A549 (cell line): Measurements from ENCODE around the gene TMEM217. TPM values are rescaled to one million over a fixed set of nuclear protein-coding genes. Genes with fewer than 3 reads are reported as not detected.

Experiments used
- ATAC-seq, 2 experiments: fragments of 200-7000 bp in 1 of 2; fragments of >200 bp in 1 of 2; cut with Nextera tagmentation in 1 of 2; cut with Tn5 transposase in 1 of 2; 3 replicates each; pipeline versions ENCODE4 v1.8.0 to v1.9.1; 2018 to 2020; ENCODE audit warnings: mild to moderate bottlenecking in 1 of 2, moderate library complexity in 1 of 2
- CTCF ChIA-PET: fragments of 300-600 bp; sonication (Branson Sonifier 250); formaldehyde crosslinking; extraction: SDS; loops from one replicate; lab custom pipeline; 2021; ENCODE audit warnings: antibody characterized with exemption, inconsistent platforms; lab: Yijun Ruan, JAX
- POLR2A ChIA-PET: fragments of 350-600 bp; formaldehyde crosslinking; extraction: SDS; loops from one replicate; lab custom pipeline; 2021; ENCODE audit warnings: antibody characterized with exemption, inconsistent platforms; lab: Yijun Ruan, JAX
- DNase-seq, 2 experiments: peaks; one replicate each; pipeline versions ENCODE4 v3.0.0 to v3.0.0-alpha.2; 2011 to 2016; ENCODE audit warnings: low read depth in 1 of 2, low spot score in 1 of 2
- FAIRE-seq: peaks from 2 replicates; lab custom pipeline; 2011; peaks lifted over from hg19 to GRCh38; lab: Jason Lieb, UNC
- H3K27ac ChIP-seq, 2 experiments: fragments of >200 bp; sonication (Bioruptor Twin); formaldehyde crosslinking; 3 replicates each; pipeline ENCODE4 v1.5.1; 2016 to 2017
- H3K4me1 ChIP-seq: fragments of >200 bp; sonication (Bioruptor Twin); formaldehyde crosslinking; 3 replicates; pipeline ENCODE4 v1.6.1; 2016
- H3K4me2 ChIP-seq: fragments of >200 bp; sonication (Bioruptor Twin); formaldehyde crosslinking; 3 replicates; pipeline ENCODE4 v1.6.1; 2016
- H3K4me3 ChIP-seq: fragments of >200 bp; sonication (Bioruptor Twin); formaldehyde crosslinking; 3 replicates; pipeline ENCODE4 v1.5.1; 2016
- H3K9me3 ChIP-seq: fragments of >200 bp; sonication (Bioruptor Twin); formaldehyde crosslinking; 3 replicates; pipeline ENCODE4 v1.6.1; 2016
- BCL3 ChIP-seq: fragments of >200 bp; sonication (Bioruptor Twin); formaldehyde crosslinking; IDR thresholded peaks from 3 replicates; pipeline ENCODE4 v1.6.1; 2016
- CBX8 ChIP-seq: fragments of 200-600 bp; sonication (generic); IDR thresholded peaks from 2 replicates; pipeline ENCODE4 v1.6.1; 2016
- CEBPB ChIP-seq, 2 experiments: fragments of >200 bp in 1 of 2; sonication (Bioruptor Twin) in 1 of 2; formaldehyde crosslinking in 1 of 2; IDR thresholded peaks; 2 replicates each; pipeline ENCODE4 v1.6.1; 2012 to 2016
- CHD4 ChIP-seq: fragments of 200-600 bp; sonication (generic); IDR thresholded peaks from 2 replicates; pipeline ENCODE4 v1.6.1; 2016; ENCODE audit warnings: antibody characterized with exemption, mild to moderate bottlenecking, borderline replicate concordance
- CTCF ChIP-seq: fragments of >200 bp; sonication (Bioruptor Twin); formaldehyde crosslinking; IDR thresholded peaks from 3 replicates; pipeline ENCODE4 v1.5.1; 2016
- EHMT2 ChIP-seq: fragments of 200-600 bp; sonication (generic); IDR thresholded peaks from 2 replicates; pipeline ENCODE4 v1.6.1; 2016; ENCODE audit warnings: antibody characterized with exemption, low read depth, mild to moderate bottlenecking, moderate library complexity
- EP300 ChIP-seq, 2 experiments: fragments of >200 bp; sonication (Bioruptor Twin); formaldehyde crosslinking; IDR thresholded peaks; 2 replicates in 1 of 2; 3 replicates in 1 of 2; pipeline ENCODE4 v1.6.1; 2016 to 2017
- FOSL2 ChIP-seq, 2 experiments: fragments of 450-650 bp in 1 of 2; fragments of >200 bp in 1 of 2; sonication (Bioruptor Twin) in 1 of 2; formaldehyde crosslinking; IDR thresholded peaks; 2 replicates each; pipeline versions ENCODE4 v1.5.0 to v1.6.1; 2016 to 2020; ENCODE audit warnings: mild to moderate bottlenecking in 1 of 2, moderate library complexity in 1 of 2
- FOXS1 ChIP-seq: fragments of 250-450 bp; sonication (Bioruptor Pico); IDR thresholded peaks from 2 replicates; pipeline ENCODE4 v1.5.0; 2020; ENCODE audit warnings: mild to moderate bottlenecking, moderate library complexity
- GATA3 ChIP-seq: IDR thresholded peaks from 2 replicates; pipeline ENCODE4 v1.6.1; 2012; ENCODE audit warnings: borderline replicate concordance
- HES2 ChIP-seq: fragments of >200 bp; sonication (Bioruptor Twin); formaldehyde crosslinking; IDR thresholded peaks from 2 replicates; pipeline ENCODE4 v1.6.1; 2016
- HEYL ChIP-seq: fragments of 250-450 bp; sonication (Bioruptor Pico); IDR thresholded peaks from 2 replicates; pipeline ENCODE4 v1.8.0; 2021; ENCODE audit warnings: mild to moderate bottlenecking, moderate library complexity
- HMGXB4 ChIP-seq: fragments of 250-450 bp; sonication (Bioruptor Pico); IDR thresholded peaks from 2 replicates; pipeline ENCODE4 v1.5.0; 2021; ENCODE audit warnings: mild to moderate bottlenecking, moderate library complexity, borderline replicate concordance
- HOXA7 ChIP-seq: fragments of 250-450 bp; sonication (Bioruptor Pico); IDR thresholded peaks from 2 replicates; pipeline ENCODE4 v1.5.0; 2020; ENCODE audit warnings: mild to moderate bottlenecking, moderate library complexity
- JUN ChIP-seq, 2 experiments: fragments of >200 bp; sonication (Bioruptor Twin); formaldehyde crosslinking; IDR thresholded peaks; 2 replicates in 1 of 2; 3 replicates in 1 of 2; pipeline ENCODE4 v1.6.1; 2016 to 2017
- JUNB ChIP-seq: fragments of >200 bp; sonication (Bioruptor Twin); formaldehyde crosslinking; IDR thresholded peaks from 2 replicates; pipeline ENCODE4 v1.6.1; 2016
- KDM5A ChIP-seq: fragments of 200-600 bp; sonication (generic); IDR thresholded peaks from 2 replicates; pipeline ENCODE4 v1.6.1; 2016; ENCODE audit warnings: antibody characterized with exemption, mild to moderate bottlenecking
- MAX ChIP-seq: IDR thresholded peaks from 2 replicates; pipeline ENCODE4 v1.6.1; 2012
- NFE2L2 ChIP-seq: fragments of 150-350 bp; conservative IDR thresholded peaks from 2 replicates; pipeline ENCODE4 v1.6.1; 2014; ENCODE audit warnings: low read length
- NPAS2 ChIP-seq: fragments of 250-450 bp; sonication (Bioruptor Pico); IDR thresholded peaks from 2 replicates; pipeline ENCODE4 v1.8.0; 2022; ENCODE audit warnings: mild to moderate bottlenecking, moderate library complexity, borderline replicate concordance
- NR3C1 ChIP-seq: fragments of >200 bp; sonication (Bioruptor Twin); formaldehyde crosslinking; IDR thresholded peaks from 3 replicates; pipeline ENCODE4 v1.6.1; 2017
- PHF8 ChIP-seq: fragments of 200-600 bp; sonication (generic); IDR thresholded peaks from 2 replicates; pipeline ENCODE4 v1.6.1; 2016; ENCODE audit warnings: low read depth, mild to moderate bottlenecking, antibody characterized with exemption, moderate library complexity, borderline replicate concordance
- POLR2AphosphoS2 ChIP-seq: conservative IDR thresholded peaks from 2 replicates; pipeline ENCODE4 v1.6.1; 2012; ENCODE audit warnings: low read length, improper control_type of control experiment, inconsistent platforms
- RNF2 ChIP-seq: fragments of 200-600 bp; sonication (generic); IDR thresholded peaks from 2 replicates; pipeline ENCODE4 v1.6.1; 2016; ENCODE audit warnings: low read depth, mild to moderate bottlenecking, antibody characterized with exemption, moderate library complexity, borderline replicate concordance
- SMC3 ChIP-seq: fragments of >200 bp; sonication (Bioruptor Twin); formaldehyde crosslinking; IDR thresholded peaks from 3 replicates; pipeline ENCODE4 v1.6.1; 2018; ENCODE audit warnings: inconsistent platforms
- TP53 ChIP-seq: fragments of 250-450 bp; sonication (Bioruptor Pico); IDR thresholded peaks from 2 replicates; pipeline ENCODE4 v1.5.0; 2021; ENCODE audit warnings: mild to moderate bottlenecking, moderate library complexity
- ZFP36 ChIP-seq: fragments of 450-650 bp; IDR thresholded peaks from 2 replicates; pipeline ENCODE4 v1.6.1; 2014; ENCODE audit warnings: borderline replicate concordance; ENCODE audit not compliant: partially characterized antibody
- ZNF302 ChIP-seq: fragments of 250-450 bp; sonication (Bioruptor Pico); IDR thresholded peaks from 2 replicates; pipeline ENCODE4 v1.9.0; 2021; ENCODE audit warnings: inconsistent platforms, mild to moderate bottlenecking, moderate library complexity
- WGBS: methylation state at CpG from one replicate; pipeline ENCODE4 v1.1.6; 2017; ENCODE audit errors: missing lambda C conversion rate; 5-methylcytosine and 5-hydroxymethylcytosine counted together
- polyA plus RNA-seq, 4 experiments: library from polyadenylated mRNA; depleted of rRNA in 3 of 4; stranded (reverse); fragments of >200 nt; fragmentation: RNase III in 1 of 4; extraction: RNeasy Plus Mini Kit Qiagen cat#74134 plus additional on column Dnase treatment in 1 of 4; gene quantifications; 2 replicates in 3 of 4; 3 replicates in 1 of 4; pipeline ENCODE4 v1.2.3, GENCODE V29; 2011 to 2017

Gene TMEM217
- polyA plus RNA-seq, 2 of the 4 experiments (the other 2 are of a cell fraction): 0.59 to 1.6 TPM

- Histone ChIP-seq H3K9me3 (no peaks in the 10 kb centered on the region), H3K4me1 (peaks cover 59% of the 10 kb centered on the region)
- POLR2A ChIA-PET: no interaction called here
- no peak for FAIRE-seq
- WGBS: 41% methylated on average over 6 of the region's 6 CpGs
- TF ChIP-seq CEBPB (IDR thresholded peaks at IDR 0.05): peak in 1 of 2 experiments; percentile 63; a peak in 2 of 4 replicates
- TF ChIP-seq FOXS1 (CRISPR knock-in tag): peak; percentile 70; the same call in 1 of the 2 replicates
- no peak for TF ChIP-seq RNF2
- TF ChIP-seq EP300 (IDR thresholded peaks at IDR 0.05): peak in 1 of 2 experiments; percentile 55; a peak in 1 of 5 replicates
- no peak for TF ChIP-seq HMGXB4 (CRISPR knock-in tag)
- TF ChIP-seq FOSL2 (IDR thresholded peaks at IDR 0.05): no peak
- no peak for TF ChIP-seq FOSL2 (CRISPR knock-in tag; IDR thresholded peaks at IDR 0.05)
- TF ChIP-seq NFE2L2: no peak
- TF ChIP-seq NR3C1: no peak
- peak; percentile 52; the same call in 1 of the 2 replicates for TF ChIP-seq JUNB
- no peak for TF ChIP-seq ZNF302
- TF ChIP-seq GATA3: peak; percentile 70; the same call in 1 of the 2 replicates
- peak; percentile 94; the same call in 1 of the 2 replicates for TF ChIP-seq TP53 (CRISPR knock-in tag)
- no peak for TF ChIP-seq CBX8
- TF ChIP-seq MAX: peak; percentile 62
- no peak for TF ChIP-seq KDM5A
- TF ChIP-seq JUN (IDR thresholded peaks at IDR 0.05): peak; percentile 55 to 68; a peak in 3 of 5 replicates
- no peak for TF ChIP-seq ZFP36
- 0 out of 3 replicates have a peak, but pooled peaks have one; percentile 47 for TF ChIP-seq BCL3
- TF ChIP-seq CHD4: no peak
- TF ChIP-seq, all 56 proteins: peak for 9
- DNase-seq: peak in 1 of 2 experiments; percentile 97
- CTCF ChIA-PET: interaction anchor here (0.6 to 1.4 kb wide), 4 partner anchors 10 to 63 kb away, joined by 3 to 6 read pairs (median 4); no protein-coding TSS in a partner anchor
- Histone ChIP-seq H3K4me2 (peak overlapping the region; percentile 59), H3K27ac (peak overlapping the region; percentile 93 to 94), H3K4me3 (no peak overlapping the region)
- ATAC-seq: peak; percentile 73 to 75
Measured at GRCh38 chr6:37244430-37245310, 13.3 kb downstream of the TMEM217 start.

GRCh38 chr6:37243816-37244370 is 14.1 kb downstream of the TMEM217 start:
- CTCF ChIA-PET: interaction anchor here (1.3 kb wide), 2 partner anchors 13 to 36 kb away, joined by 4 read pairs; no protein-coding TSS in a partner anchor
- FAIRE-seq: no peak
- no peak for TF ChIP-seq NR3C1
- TF ChIP-seq PHF8: no peak
- TF ChIP-seq CTCF: no peak
- TF ChIP-seq NPAS2 (CRISPR knock-in tag): no peak
- no peak for TF ChIP-seq HOXA7 (CRISPR knock-in tag)
- no peak for TF ChIP-seq KDM5A
- no peak for TF ChIP-seq SMC3
- TF ChIP-seq HES2: no peak
- no peak for TF ChIP-seq EHMT2
- no peak for TF ChIP-seq POLR2AphosphoS2
- no peak for TF ChIP-seq RNF2
- no peak for TF ChIP-seq CHD4
- no peak for TF ChIP-seq HEYL (CRISPR knock-in tag)
- TF ChIP-seq CEBPB (IDR thresholded peaks at IDR 0.05): no peak

More at GRCh38 chr6:37243816-37244370, 14.1 kb downstream of the TMEM217 start:
- no peak overlapping the region for H3K4me3 ChIP-seq
- peak overlapping the region; percentile 93 to 94 for H3K27ac ChIP-seq
- H3K9me3 ChIP-seq: no peaks in the 10 kb centered on the region
- POLR2A ChIA-PET: no interaction called here
- no peak for DNase-seq
- peaks cover 66% of the 10 kb centered on the region for H3K4me1 ChIP-seq
- no peak for ATAC-seq
- WGBS: 59% methylated on average over 3 of the region's 3 CpGs
- peak overlapping the region; percentile 59 for H3K4me2 ChIP-seq
